Esophagus muscularis mucosa (tissue), 4 donors: Measurements from ENCODE around the gene GPR32.
"Not testable (repeated sequence)": the region's sequence is repeated elsewhere in the genome, so short reads cannot be mapped to it uniquely, and the experiment has no call there.

Source experiments
- CTCF ChIP-seq, 3 experiments: fragments of 200-600 bp in 2 of 3; fragments of 450-650 bp in 1 of 3; sonication (generic) in 2 of 3; IDR thresholded peaks; one replicate each; pipeline ENCODE4 v1.5.1; 2017 to 2019; ENCODE audit warnings: antibody characterized with exemption in 3 of 3, mild to moderate bottlenecking in 2 of 3, moderate library complexity in 1 of 3
- EP300 ChIP-seq: sonication (generic); formaldehyde crosslinking; IDR thresholded peaks from one replicate; pipeline ENCODE4 v1.6.1; 2017; ENCODE audit warnings: antibody characterized with exemption
- POLR2A ChIP-seq: fragments of 450-650 bp; IDR thresholded peaks from one replicate; pipeline ENCODE4 v1.6.1; 2017; ENCODE audit warnings: antibody characterized with exemption, moderate library complexity, mild to moderate bottlenecking, low read depth
- POLR2AphosphoS5 ChIP-seq, 2 donors: sonication (generic); formaldehyde crosslinking; IDR thresholded peaks; one replicate each; pipeline ENCODE4 v1.6.1; 2017; ENCODE audit warnings: antibody characterized with exemption in 2 of 2

GRCh38 chr19:50767263-50767662, 3.0 kb upstream of the GPR32 start:
- TF ChIP-seq CTCF (IDR thresholded peaks at IDR 0.05); POLR2A; POLR2AphosphoS5 (IDR thresholded peaks at IDR 0.05); EP300: not testable (repeated sequence)
